Subcutaneous adipose tissue (tissue), 4 donors: ENCODE data around the gene CRCP. TPM values are rescaled to one million over a fixed set of nuclear protein-coding genes. Genes with fewer than 3 reads are reported as not detected.

ENCODE experiments used
- CTCF ChIP-seq: fragments of 450-650 bp; IDR thresholded peaks from one replicate; pipeline ENCODE4 v1.5.1; 2016; ENCODE audit warnings: low read depth, mild to moderate bottlenecking, control low read depth, antibody characterized with exemption, moderate library complexity
- total RNA-seq, 4 donors: library from RNA; depleted of rRNA; stranded (reverse); fragments of >200 nt; gene quantifications; one replicate each; pipeline ENCODE4 v1.1.0, GENCODE V29; 2016

Gene CRCP
- total RNA-seq, 4 donors from 2014 or later, result 27.1 to 47.1 (median 37.0) TPM

GRCh38 chr7:66164356-66164755 lies 49.7 kb downstream of the CRCP start:
- no peak for TF ChIP-seq CTCF

- TF ChIP-seq CTCF, result no peak
Observed at GRCh38 chr7:66167773-66168387, 53.2 kb downstream of the CRCP start.

DNA sequence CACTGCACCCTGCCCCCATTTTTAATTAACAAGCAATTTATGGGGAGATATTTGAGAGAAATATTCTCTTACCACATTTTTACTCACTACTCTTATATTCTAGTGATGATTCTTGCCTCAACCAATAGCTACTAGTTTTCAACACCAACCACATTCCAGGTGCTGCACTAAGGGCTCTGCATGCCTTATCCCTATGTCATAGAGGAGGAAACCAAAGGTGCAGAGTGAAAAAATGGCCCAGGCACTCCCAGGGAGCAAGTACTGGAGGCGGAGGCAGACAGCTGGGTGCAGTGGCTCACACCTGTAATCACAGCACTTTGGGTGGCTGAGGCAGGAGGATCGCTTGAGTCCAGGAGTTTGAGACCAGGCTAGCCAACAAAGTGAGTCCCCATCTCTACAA lies 55.0 kb downstream of the CRCP start:
- no peak for TF ChIP-seq CTCF

- TF ChIP-seq CTCF, result no peak
Observed at GRCh38 chr7:66170309-66171231, 55.9 kb downstream of the CRCP start.

DNA sequence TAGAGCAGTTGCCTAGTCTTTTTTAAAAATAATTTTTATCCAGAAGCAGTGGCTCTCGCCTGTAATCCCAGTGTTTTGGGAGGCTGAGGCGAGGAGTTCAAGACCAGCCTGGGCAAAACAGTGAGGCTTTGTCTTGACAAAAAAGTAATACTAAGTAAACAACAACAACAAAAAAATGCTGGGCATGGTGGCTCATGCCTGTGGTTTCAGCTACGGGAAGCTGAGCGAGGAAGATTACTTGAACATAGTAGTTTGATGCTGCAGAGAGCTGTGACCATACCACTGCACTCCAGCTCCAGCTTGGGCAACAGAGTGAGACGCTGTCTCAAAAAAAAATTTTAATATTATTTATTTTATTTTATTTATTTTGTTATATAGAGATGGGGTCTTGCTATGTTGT lies 59.2 kb downstream of the CRCP start:
- no peak for TF ChIP-seq CTCF

- no peak for TF ChIP-seq CTCF
Observed at GRCh38 chr7:66176914-66177313, 62.3 kb downstream of the CRCP start.

GRCh38 chr7:66178258-66178657 lies 63.6 kb downstream of the CRCP start:
- no peak for TF ChIP-seq CTCF
